Fibroblast of villous mesenchyme (primary cell): Measurements from ENCODE around the gene ODF4. TPM values are rescaled to one million over a fixed set of nuclear protein-coding genes. Genes with fewer than 3 reads are reported as not detected.

Source experiments
- DNase-seq: peaks from one replicate; pipeline ENCODE4 v3.0.0-alpha.2; 2010; ENCODE audit warnings: low read depth
- H3K4me3 ChIP-seq: 2 replicates; pipeline ENCODE4 v1.5.1; 2011; ENCODE audit warnings: low read depth, mild to moderate bottlenecking, low read length
- CTCF ChIP-seq: IDR thresholded peaks from 2 replicates; pipeline ENCODE4 v1.5.1; 2012; ENCODE audit warnings: low read depth, mild to moderate bottlenecking, low read length; ENCODE audit not compliant: insufficient read depth
- total RNA-seq: library from RNA; depleted of rRNA; stranded (reverse); fragments of >200 nt; gene quantifications from 2 replicates; pipeline ENCODE4 v1.2.3, GENCODE V29; 2012

Gene ODF4
- total RNA-seq, 1 donor = not detected

GRCh38 chr17:8383143-8383822, 43.6 kb downstream of the ODF4 start, which contains the start of gene RPL26:
Gene RPL26, minus strand, starts transcription at chr17:8383193. Its CDS starts 883 bp downstream, at chr17:8382310.
- peak; percentile 99 for DNase-seq
- peak within 1 kb of the TSS; percentile 89 for H3K4me3 ChIP-seq
- TF ChIP-seq CTCF = peak; percentile 84

- TF ChIP-seq CTCF = no peak
- H3K4me3 ChIP-seq = peak overlapping the region; percentile 89
- peak; percentile 91 for DNase-seq
Measured at GRCh38 chr17:8384801-8385378, 45.2 kb downstream of the ODF4 start.

- DNase-seq = no peak
- no peak for TF ChIP-seq CTCF
- no peak overlapping the region for H3K4me3 ChIP-seq
Measured at GRCh38 chr17:8386841-8387240, 47.2 kb downstream of the ODF4 start.

- no peak for DNase-seq
- H3K4me3 ChIP-seq = no peak overlapping the region
- TF ChIP-seq CTCF = no peak
Measured at GRCh38 chr17:8387914-8388651, 48.4 kb downstream of the ODF4 start.

- no peak for DNase-seq
- H3K4me3 ChIP-seq = no peak overlapping the region
- no peak for TF ChIP-seq CTCF
Measured at GRCh38 chr17:8391711-8392110, 52.1 kb downstream of the ODF4 start.

GRCh38 chr17:8392274-8392673, 52.6 kb downstream of the ODF4 start:
- H3K4me3 ChIP-seq = no peak overlapping the region
- TF ChIP-seq CTCF = no peak
- DNase-seq = no peak
